HepG2 (cell line): Measurements from ENCODE around the gene FANCD2. TPM values are rescaled to one million over a fixed set of nuclear protein-coding genes. Genes with fewer than 3 reads are reported as not detected.

Source experiments
- ATAC-seq: fragments of 200-7000 bp; cut with Tn5 transposase; 3 replicates; pipeline ENCODE4 v1.9.1; 2020; ENCODE audit warnings: mild to moderate bottlenecking, moderate library complexity
- BruUV-seq: library from RNA; stranded (reverse); fragments of 400-500 nt; replicated peaks from 2 replicates; lab custom pipeline; 2021; lab: Mats Ljungman, UMichigan
- CTCF ChIA-PET: fragments of 300-600 bp; formaldehyde crosslinking; extraction: SDS; loops from one replicate; lab custom pipeline; 2021; ENCODE audit warnings: low total read pairs, inconsistent platforms, low intra/inter-chr PET ratio; lab: Yijun Ruan, JAX
- POLR2A ChIA-PET: fragments of 350-600 bp; sonication (Branson Sonifier 250); formaldehyde crosslinking; loops from one replicate; lab custom pipeline; 2020; ENCODE audit warnings: antibody characterized with exemption, inconsistent platforms; lab: Yijun Ruan, JAX
- DNase-seq: peaks from one replicate; pipeline ENCODE4 v3.0.0-alpha.2; 2015; ENCODE audit warnings: low spot score
- FAIRE-seq: peaks from 3 replicates; lab custom pipeline; 2011; peaks lifted over from hg19 to GRCh38; lab: Jason Lieb, UNC
- H2AFZ ChIP-seq: one replicate; pipeline ENCODE4 v1.6.1; 2011; ENCODE audit warnings: low read length, inconsistent platforms
- H3K27ac ChIP-seq: fragments of 300-600 bp; 3 replicates; pipeline ENCODE4 v1.8.0; 2011; ENCODE audit warnings: mixed run types, mild to moderate bottlenecking, mixed read lengths, low read length, inconsistent platforms; ENCODE audit not compliant: insufficient read depth; ENCODE audit errors: extremely low read length
- H3K27me3 ChIP-seq, 2 experiments: fragments of 200-600 bp in 1 of 2; 2 replicates in 1 of 2; 3 replicates in 1 of 2; pipeline versions ENCODE4 v1.6.0 to v1.8.0; 2011; ENCODE audit warnings: low read length in 2 of 2, mild to moderate bottlenecking in 2 of 2, moderate library complexity in 2 of 2, inconsistent platforms in 1 of 2; ENCODE audit not compliant: insufficient read depth in 2 of 2, control insufficient read depth in 1 of 2
- H3K36me3 ChIP-seq, 2 experiments: fragments of 200-600 bp in 1 of 2; replicated peaks in 1 of 2; 2 replicates in 1 of 2; 3 replicates in 1 of 2; pipeline versions ENCODE4 v1.5.1 to v1.8.0; 2011; ENCODE audit warnings: low read length in 2 of 2, inconsistent platforms in 1 of 2; ENCODE audit not compliant: insufficient read depth in 2 of 2, control insufficient read depth in 1 of 2
- H3K4me1 ChIP-seq: 2 replicates; pipeline ENCODE4 v1.5.1; 2012; ENCODE audit warnings: low read length, inconsistent platforms; ENCODE audit not compliant: insufficient read depth
- H3K4me2 ChIP-seq: 2 replicates; pipeline ENCODE4 v1.6.0; 2011; ENCODE audit warnings: low read depth, low read length, inconsistent platforms
- H3K4me3 ChIP-seq, 3 experiments: fragments of 200-600 bp in 1 of 3; sonication (generic), shearing (Covaris generic) in 1 of 3; replicated peaks in 1 of 3; 2 replicates each; pipeline ENCODE4 v1.5.1; 2011 to 2016; ENCODE audit warnings: low read length in 3 of 3, inconsistent platforms in 2 of 3, low read depth in 2 of 3, mild to moderate bottlenecking in 2 of 3, control low read depth in 1 of 3, mixed read lengths in 1 of 3; ENCODE audit not compliant: insufficient read depth in 1 of 3
- H3K79me2 ChIP-seq: one replicate; pipeline ENCODE4 v1.6.1; 2011; ENCODE audit warnings: low read length, inconsistent platforms; ENCODE audit not compliant: insufficient read depth
- H3K9ac ChIP-seq: 2 replicates; pipeline ENCODE4 v1.6.0; 2011; ENCODE audit warnings: mild to moderate bottlenecking, low read depth, low read length, inconsistent platforms; ENCODE audit not compliant: insufficient read depth
- H3K9me3 ChIP-seq: 2 replicates; pipeline ENCODE4 v1.5.1; 2012; ENCODE audit warnings: mild to moderate bottlenecking, low read length
- H4K20me1 ChIP-seq: 2 replicates; pipeline ENCODE4 v1.6.0; 2011; ENCODE audit warnings: inconsistent platforms, mild to moderate bottlenecking, low read length, moderate library complexity; ENCODE audit not compliant: insufficient read depth
- ATAD3A ChIP-seq: sonication (generic); formaldehyde crosslinking; IDR thresholded peaks from 2 replicates; pipeline ENCODE4 v1.4.0; 2020; ENCODE audit warnings: missing genetic modification reagents
- BRCA1 ChIP-seq: sonication (generic); formaldehyde crosslinking; IDR thresholded peaks from 2 replicates; pipeline ENCODE4 v1.4.0; 2020; ENCODE audit warnings: missing genetic modification reagents
- NFKBIZ ChIP-seq: IDR thresholded peaks from 2 replicates; pipeline ENCODE4 v1.6.1; 2018; ENCODE audit warnings: missing genetic modification reagents, missing compliant biosample characterization
- RELA ChIP-seq: sonication (generic); formaldehyde crosslinking; IDR thresholded peaks from 2 replicates; pipeline ENCODE4 v1.4.0; 2020; ENCODE audit warnings: missing genetic modification reagents
- REST ChIP-seq, 2 experiments: IDR thresholded peaks; 2 replicates each; pipeline ENCODE4 v1.6.1; 2011 to 2012; ENCODE audit warnings: low read length in 2 of 2, borderline replicate concordance in 1 of 2, low read depth in 1 of 2, mild to moderate bottlenecking in 1 of 2, moderate library complexity in 1 of 2
- SP4 ChIP-seq: sonication (generic); formaldehyde crosslinking; IDR thresholded peaks from 2 replicates; pipeline ENCODE4 v1.8.1; 2023; ENCODE audit warnings: mild to moderate bottlenecking, missing genetic modification reagents
- THAP11 ChIP-seq: IDR thresholded peaks from 2 replicates; pipeline ENCODE4 v1.6.1; 2016; ENCODE audit warnings: missing biosample characterization, missing genetic modification reagents
- ZFP82 ChIP-seq: sonication (generic); formaldehyde crosslinking; IDR thresholded peaks from 2 replicates; pipeline ENCODE4 v1.5.1; 2020; ENCODE audit warnings: mild to moderate bottlenecking, missing genetic modification reagents, borderline replicate concordance
- ZNF225 ChIP-seq: sonication (generic); formaldehyde crosslinking; IDR thresholded peaks from 2 replicates; pipeline ENCODE4 v1.4.0; 2020; ENCODE audit warnings: mild to moderate bottlenecking, missing genetic modification reagents
- ZNF569 ChIP-seq: sonication (generic); formaldehyde crosslinking; IDR thresholded peaks from 2 replicates; pipeline ENCODE4 v1.5.0; 2020; ENCODE audit warnings: mild to moderate bottlenecking, missing genetic modification reagents, moderate library complexity, borderline replicate concordance
- ZNF703 ChIP-seq: sonication (generic); formaldehyde crosslinking; IDR thresholded peaks from 2 replicates; pipeline ENCODE4 v1.5.1; 2020; ENCODE audit warnings: missing genetic modification reagents, mild to moderate bottlenecking, moderate library complexity, borderline replicate concordance
- WGBS: methylation state at CpG from one replicate; pipeline ENCODE4 v1.1.6; 2017; ENCODE audit warnings: low lambda C conversion rate; 5-methylcytosine and 5-hydroxymethylcytosine counted together
- in situ Hi-C: cut with HindIII; loops from 2 replicates; pipeline ENCODE4 v1.10.0; 2017; ENCODE audit warnings: low pct_unique_long_range_greater_than_20kb; ENCODE audit not compliant: extremely low pct_ligation_motif_present
- intact Hi-C: fragments of 100-400 bp; cut with micrococcal nuclease; formaldehyde crosslinking; loops from one replicate; pipeline ENCODE4 v1.10.0; 2022; ENCODE audit not compliant: unreplicated experiment
- polyA plus RNA-seq, 8 experiments: library from polyadenylated mRNA; depleted of rRNA in 3 of 8; stranded (reverse) in 7 of 8; unstranded in 1 of 8; fragments of >200 nt; fragmentation: Illumina TruSeq in 4 of 8; extraction: Trizol in 4 of 8; gene quantifications; 2 replicates each; pipeline versions ENCODE4 v1.2.1 to v1.2.3, GENCODE V29; 2011 to 2016; ENCODE audit warnings: low read depth in 4 of 8, missing spikeins in 1 of 8, mixed read lengths in 1 of 8; ENCODE audit not compliant: insufficient read depth in 1 of 8
- total RNA-seq, 5 experiments: library from RNA; depleted of rRNA; stranded (reverse); fragments of >200 nt; fragmentation: Illumina TruSeq; extraction: Trizol; gene quantifications; 2 replicates each; pipeline ENCODE4 v1.2.3, GENCODE V29; 2016; ENCODE audit warnings: low read depth in 1 of 5

Gene FANCD2
- total and polyA plus RNA-seq, 2 of the 13 experiments (the other 11 are each of a cell fraction or from before 2014, with no cell fraction given) = 10.1 to 42.0 TPM

- TF ChIP-seq ATAD3A (CRISPR knock-in tag) (no peak), ZNF225 (no peak), SP4 (CRISPR knock-in tag) (no peak), ZNF703 (CRISPR knock-in tag) (no peak), BRCA1 (CRISPR knock-in tag) (no peak), ZNF569 (CRISPR knock-in tag) (no peak), REST (IDR thresholded peaks at IDR 0.05; ENCODE audit: borderline replicate concordance in 1 of 2, low read depth in 1 of 2, low read length in 2 of 2) (no peak), NFKBIZ (no peak), RELA (CRISPR knock-in tag) (no peak), THAP11 (CRISPR knock-in tag) (no peak), ZFP82 (CRISPR knock-in tag) (no peak)
- WGBS = 93% methylated on average over 7 of the region's 7 CpGs
- no peaks in the 10 kb centered on the region for H3K79me2 ChIP-seq
- H3K27ac ChIP-seq = no peak overlapping the region
- H3K9me3 ChIP-seq = no peaks in the 10 kb centered on the region
- in situ Hi-C loops = no loop called here
- DNase-seq (no peak), ATAC-seq (no peak), FAIRE-seq (no peak)
- H3K36me3 ChIP-seq = no peaks in the 10 kb centered on the region
- H3K4me3 ChIP-seq = no peak overlapping the region
- POLR2A ChIA-PET = no interaction called here
- no peak overlapping the region for H2AFZ ChIP-seq
- intact Hi-C loops = no loop called here
- H3K27me3 ChIP-seq = no peaks in the 10 kb centered on the region; a peak in 1 of 5 replicates
- CTCF ChIA-PET = no interaction called here
- BruUV-seq = no TSS peak
- no peaks in the 10 kb centered on the region for H4K20me1 ChIP-seq
- no peak overlapping the region for H3K9ac ChIP-seq
- no peak overlapping the region for H3K4me2 ChIP-seq
- peaks cover 36% of the 10 kb centered on the region for H3K4me1 ChIP-seq
These were observed 14.1 kb upstream of the FANCD2 start for GRCh38 chr3:10012106-10012505.
